CD4-positive, alpha-beta T cell (primary cell): ENCODE results near the gene IQSEC3. TPM values are rescaled to one million over a fixed set of nuclear protein-coding genes. Genes with fewer than 3 reads are reported as not detected.

ENCODE experiments used
- ATAC-seq: fragments of 200-7000 bp; cut with Tn5 transposase; one replicate; pipeline ENCODE4 v1.10.0; 2022; ENCODE audit warnings: mild to moderate bottlenecking; ENCODE audit not compliant: poor library complexity
- CTCF ChIA-PET: fragments of 350-600 bp; sonication (Branson Sonifier 250); formaldehyde crosslinking; loops from one replicate; lab custom pipeline; 2021; ENCODE audit warnings: antibody characterized with exemption, inconsistent platforms; lab: Charles Lee
- POLR2A ChIA-PET: fragments of 350-600 bp; sonication (Branson Sonifier 250); formaldehyde crosslinking; loops from one replicate; lab custom pipeline; 2021; ENCODE audit warnings: antibody characterized with exemption, inconsistent platforms; lab: Charles Lee
- DNase-seq, 14 experiments: peaks; one replicate each; pipeline ENCODE4 v3.0.0-alpha.2; 2013 to 2020; ENCODE audit warnings: mixed read lengths in 2 of 14
- H3K27ac ChIP-seq, 2 donors: one replicate each; pipeline versions ENCODE4 v1.5.1 to v1.7.0; 2013; ENCODE audit warnings: low read length in 2 of 2, low read depth in 1 of 2, mild to moderate bottlenecking in 1 of 2
- H3K27me3 ChIP-seq, 2 experiments: 1 replicate in 1 of 2; 2 replicates in 1 of 2; pipeline versions ENCODE4 v1.6.1 to v1.7.0; 2013; ENCODE audit warnings: low read length in 2 of 2, control low read depth in 1 of 2, mild to moderate bottlenecking in 1 of 2, moderate library complexity in 1 of 2; ENCODE audit not compliant: insufficient read depth in 2 of 2, control insufficient read depth in 1 of 2
- H3K36me3 ChIP-seq: one replicate; pipeline ENCODE4 v1.6.1; 2013; ENCODE audit warnings: low read length, control low read depth; ENCODE audit not compliant: insufficient read depth
- H3K4me1 ChIP-seq: one replicate; pipeline ENCODE4 v1.6.1; 2013; ENCODE audit warnings: low read length, control low read depth; ENCODE audit not compliant: insufficient read depth
- H3K4me3 ChIP-seq: one replicate; pipeline ENCODE4 v1.5.1; 2013; ENCODE audit warnings: mild to moderate bottlenecking, low read length, moderate library complexity
- H3K9me3 ChIP-seq, 2 experiments: 1 replicate in 1 of 2; 2 replicates in 1 of 2; pipeline versions ENCODE4 v1.6.1 to v1.7.0; 2013; ENCODE audit warnings: low read length in 2 of 2, mild to moderate bottlenecking in 2 of 2, control low read depth in 1 of 2, moderate library complexity in 1 of 2; ENCODE audit not compliant: control insufficient read depth in 1 of 2, insufficient read depth in 1 of 2
- H3K27ac Mint-ChIP-seq: one replicate; pipeline ENCODE4 v1.8.0; 2020; ENCODE audit warnings: mixed read lengths
- H3K27me3 Mint-ChIP-seq: one replicate; pipeline ENCODE4 v1.8.0; 2021; ENCODE audit warnings: mixed read lengths
- H3K36me3 Mint-ChIP-seq: one replicate; pipeline ENCODE4 v1.8.0; 2021; ENCODE audit warnings: low read depth, mixed read lengths
- H3K4me1 Mint-ChIP-seq: one replicate; pipeline ENCODE4 v1.8.0; 2021; ENCODE audit warnings: low read depth, mixed read lengths
- H3K4me3 Mint-ChIP-seq: one replicate; pipeline ENCODE4 v1.8.0; 2020; ENCODE audit warnings: mild to moderate bottlenecking, mixed read lengths
- H3K9me3 Mint-ChIP-seq: one replicate; pipeline ENCODE4 v1.8.0; 2020; ENCODE audit warnings: mixed read lengths
- CTCF ChIP-seq: fragments of 200-600 bp; IDR thresholded peaks from one replicate; pipeline ENCODE4 v1.8.0; 2022; ENCODE audit warnings: antibody characterized with exemption, mild to moderate bottlenecking
- intact Hi-C, 2 experiments: fragments of 100-400 bp; cut with DNase I in 1 of 2; cut with micrococcal nuclease in 1 of 2; formaldehyde crosslinking; loops; one replicate each; pipeline versions ENCODE4 v1.15.1 to v1.9.0; 2023 to 2025; cut with DNase I, micrococcal nuclease
- total RNA-seq, 174 experiments: library from RNA in 2 of 174; stranded (reverse) in 2 of 174; gene quantifications; one replicate each; pipeline ENCODE4 v1.2.3 and lab custom pipeline; 2021 to 2026

IQSEC3 gene
- total RNA-seq, 2 experiments from 2014 or later = 0.19 TPM; not detected in 1

DNA sequence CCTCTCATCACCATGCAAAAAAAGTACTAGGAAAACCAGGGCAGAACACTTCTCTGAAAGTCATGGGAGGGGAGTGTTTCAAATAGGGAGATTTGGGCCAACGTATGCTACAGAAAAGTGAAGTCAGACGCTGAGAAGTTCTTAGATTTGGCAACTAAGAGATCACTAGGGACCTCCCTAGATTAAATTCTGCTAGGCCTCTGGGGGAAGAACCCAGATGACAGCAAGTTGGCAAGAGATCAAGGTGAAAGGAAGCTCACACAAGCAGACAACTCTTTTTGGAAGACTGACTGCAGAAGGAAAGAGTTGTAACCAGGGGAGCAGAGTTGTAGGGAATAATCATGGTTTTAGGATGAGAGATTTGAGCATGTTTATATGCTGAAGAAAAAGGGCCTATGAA, 20.7 kb downstream of the IQSEC3 start:
- intact Hi-C loops = no loop called here
- DNase-seq = no peak
- ChIA-PET CTCF (no interaction called here), POLR2A (no interaction called here)
- peaks cover 0 to 21% of the 10 kb centered on the region in 2 experiments for H3K9me3 ChIP-seq
- H3K9me3 Mint-ChIP-seq = peaks cover 7% of the 10 kb centered on the region
- H3K4me3 Mint-ChIP-seq = no peak overlapping the region
- H3K27ac Mint-ChIP-seq = no peak overlapping the region
- H3K36me3 ChIP-seq = no peaks in the 10 kb centered on the region
- no peaks in the 10 kb centered on the region for H3K4me1 ChIP-seq
- H3K36me3 Mint-ChIP-seq = no peaks in the 10 kb centered on the region
- H3K4me1 Mint-ChIP-seq = no peaks in the 10 kb centered on the region
- ATAC-seq = no peak
- H3K4me3 ChIP-seq = no peak overlapping the region
- no peak overlapping the region for H3K27ac ChIP-seq
- peaks cover 0 to 7% of the 10 kb centered on the region in 2 experiments for H3K27me3 ChIP-seq
- TF ChIP-seq CTCF = no peak
- H3K27me3 Mint-ChIP-seq = peaks cover 16% of the 10 kb centered on the region

DNA sequence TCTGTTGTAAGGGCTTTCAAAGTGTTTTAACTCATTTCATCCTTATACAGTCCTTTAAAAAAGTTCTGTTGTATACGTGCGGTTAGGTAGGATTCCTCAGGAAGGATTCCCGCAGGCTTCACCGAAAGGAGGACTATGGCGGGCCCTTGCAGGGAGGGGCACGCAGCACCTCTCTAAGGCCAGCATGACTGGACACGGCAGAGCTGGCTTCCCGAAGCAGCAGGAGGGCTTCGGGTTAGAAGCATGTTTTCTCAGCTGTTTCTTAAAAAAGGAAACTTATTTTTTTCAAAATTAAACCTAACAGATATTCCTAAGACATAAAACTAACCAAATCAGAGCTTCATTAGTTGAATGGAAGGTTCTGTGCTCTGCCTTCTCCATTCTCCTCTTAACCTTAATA, 21.3 kb downstream of the IQSEC3 start:
- DNase-seq = no peak
- H3K36me3 Mint-ChIP-seq = no peaks in the 10 kb centered on the region
- H3K4me1 Mint-ChIP-seq = no peaks in the 10 kb centered on the region
- POLR2A ChIA-PET = no interaction called here
- peaks cover 0 to 24% of the 10 kb centered on the region in 2 experiments for H3K9me3 ChIP-seq
- H3K9me3 Mint-ChIP-seq = peaks cover 7% of the 10 kb centered on the region
- H3K27me3 ChIP-seq = peaks cover 0 to 7% of the 10 kb centered on the region in 2 experiments
- no peak overlapping the region for H3K4me3 Mint-ChIP-seq
- CTCF ChIA-PET = no interaction called here
- no peaks in the 10 kb centered on the region for H3K36me3 ChIP-seq
- no peak for ATAC-seq
- peaks cover 10% of the 10 kb centered on the region for H3K27me3 Mint-ChIP-seq
- H3K4me1 ChIP-seq = no peaks in the 10 kb centered on the region
- no peak overlapping the region for H3K4me3 ChIP-seq
- H3K27ac ChIP-seq = no peak overlapping the region
- TF ChIP-seq CTCF = no peak
- H3K27ac Mint-ChIP-seq = no peak overlapping the region
- intact Hi-C loops = no loop called here

- POLR2A ChIA-PET = no interaction called here
- H3K36me3 ChIP-seq = no peaks in the 10 kb centered on the region
Observed at GRCh38 chr12:89653-90052, 23.1 kb downstream of the IQSEC3 start.

More at GRCh38 chr12:89653-90052, 23.1 kb downstream of the IQSEC3 start:
- Histone ChIP-seq H3K27me3 (peaks cover 4 to 5% of the 10 kb centered on the region in 2 experiments), H3K4me3 (no peak overlapping the region), H3K9me3 (peaks cover 0 to 24% of the 10 kb centered on the region in 2 experiments), H3K27ac (no peak overlapping the region), H3K4me1 (no peaks in the 10 kb centered on the region)
- CTCF ChIA-PET = no interaction called here
- Mint-ChIP-seq H3K9me3 (peaks cover 7% of the 10 kb centered on the region), H3K36me3 (no peaks in the 10 kb centered on the region), H3K27me3 (peaks cover 10% of the 10 kb centered on the region), H3K4me3 (no peak overlapping the region), H3K27ac (no peak overlapping the region), H3K4me1 (no peaks in the 10 kb centered on the region)
- no peak for TF ChIP-seq CTCF
- ATAC-seq = no peak
- no peak for DNase-seq
- intact Hi-C loops = no loop called here
